Posterior vena cava (tissue), 2 donors: ENCODE results near the gene GBP2. TPM values are rescaled to one million over a fixed set of nuclear protein-coding genes. Genes with fewer than 3 reads are reported as not detected.
A peak's percentile ranks its signal among the peaks of the same experiment; 100 is the strongest.

Experiments
- DNase-seq: peaks from one replicate; pipeline ENCODE4 v3.0.0-alpha.2; 2020; ENCODE audit warnings: low spot score
- intact Hi-C, 2 donors: fragments of 100-400 bp; cut with DNase I; formaldehyde crosslinking; loops; one replicate each; pipeline versions ENCODE4 v1.14.1 to v1.14.2; 2022 to 2023
- long read RNA-seq, 2 donors: library from polyadenylated mRNA; unstranded; transcript quantifications; one replicate each; pipeline ENCODE4 v2.0.0, GENCODE V29; 2020 to 2021
- total RNA-seq, 2 donors: library from RNA; stranded (reverse); fragmentation: NEBNext Ultra II Directional; extraction: Animal tissue kit (Norgen Biotek cat#: 25700); gene quantifications; one replicate each; pipeline ENCODE4 v1.2.1, GENCODE V29; 2021
- donor health status: DM: yes; HTN: yes; CAD: no.
- donor health status: DM: yes; HTN: yes; CAD: no.

GBP2 gene
- total RNA-seq: 10 to 100 TPM; 58.3 to 71.9 TPM
- long read RNA-seq, donor 1, transcript GBP2-201 (11 exons, 2,220 nt): major isoform, 28 of 35 reads
- long read RNA-seq, donor 1, partial matches to known transcripts: 7 of 35 reads
- long read RNA-seq, donor 1, other reads (novel, unspliced or antisense): 0 of 35 reads
- long read RNA-seq, donor 2, transcript GBP2-201 (11 exons, 2,220 nt): major isoform, 174 of 295 reads
- long read RNA-seq, donor 2, partial matches to known transcripts: 103 of 295 reads
- long read RNA-seq, donor 2, other reads (novel, unspliced or antisense): 18 of 295 reads

- peak; percentile 48 for DNase-seq
- intact Hi-C loops: no loop called here
Observed at GRCh38 chr1:89125913-89126580, at the start of gene GBP2. Gene GBP2, minus strand, starts transcription at chr1:89126114. Its CDS starts 4,148 bp downstream, at chr1:89121966.

- no peak for DNase-seq
- intact Hi-C loops: no loop called here
Observed at GRCh38 chr1:89174491-89174890, 48.6 kb upstream of the GBP2 start.

- intact Hi-C loops: no loop called here
Observed at GRCh38 chr1:89172468-89173143, 46.7 kb upstream of the GBP2 start.

GRCh38 chr1:89171067-89171438, 45.1 kb upstream of the GBP2 start:
- DNase-seq: no peak
- intact Hi-C loops: no loop called here

More at GRCh38 chr1:89172468-89173143, 46.7 kb upstream of the GBP2 start:
- no peak for DNase-seq

- DNase-seq: no peak
- intact Hi-C loops: no loop called here
Observed at GRCh38 chr1:89170170-89171066, 44.5 kb upstream of the GBP2 start.

- DNase-seq: no peak
- intact Hi-C loops: no loop called here
Observed at GRCh38 chr1:89169166-89169565, 43.3 kb upstream of the GBP2 start.

- DNase-seq: no peak
- intact Hi-C loops: no loop called here
Observed at GRCh38 chr1:89167590-89168230, 41.8 kb upstream of the GBP2 start.

GRCh38 chr1:89166705-89167104, 40.8 kb upstream of the GBP2 start:
- intact Hi-C loops: no loop called here
- no peak for DNase-seq

- no peak for DNase-seq
- intact Hi-C loops: no loop called here
Observed at GRCh38 chr1:89165811-89166210, 39.9 kb upstream of the GBP2 start.

GRCh38 chr1:89151047-89151446, 25.1 kb upstream of the GBP2 start:
- no peak for DNase-seq
- intact Hi-C loops: no loop called here

- DNase-seq: no peak
- intact Hi-C loops: no loop called here
Observed at GRCh38 chr1:89149976-89150375, 24.1 kb upstream of the GBP2 start.

- intact Hi-C loops: no loop called here
- no peak for DNase-seq
Observed at GRCh38 chr1:89149229-89149628, 23.3 kb upstream of the GBP2 start.

- no peak for DNase-seq
- intact Hi-C loops: no loop called here
Observed at GRCh38 chr1:89147678-89148658, 22.1 kb upstream of the GBP2 start.

GRCh38 chr1:89146721-89147120, 20.8 kb upstream of the GBP2 start:
- no peak for DNase-seq
- intact Hi-C loops: no loop called here

- DNase-seq: no peak
- intact Hi-C loops: no loop called here
Observed at GRCh38 chr1:89143484-89143883, 17.6 kb upstream of the GBP2 start.

GRCh38 chr1:89142160-89142559, 16.2 kb upstream of the GBP2 start:
- intact Hi-C loops: no loop called here
- DNase-seq: no peak

- intact Hi-C loops: no loop called here
Observed at GRCh38 chr1:89133747-89134146, 7.8 kb upstream of the GBP2 start.

GRCh38 chr1:89130716-89131115, 4.8 kb upstream of the GBP2 start:
- DNase-seq: no peak
- intact Hi-C loops: no loop called here

More at GRCh38 chr1:89133747-89134146, 7.8 kb upstream of the GBP2 start:
- DNase-seq: no peak
